Karpas-422 (cell line): ENCODE results near the gene AFDN. TPM values are rescaled to one million over a fixed set of nuclear protein-coding genes. Genes with fewer than 3 reads are reported as not detected.

Experiments used
- DNase-seq: peaks from one replicate; pipeline ENCODE4 v3.0.0-alpha.2; 2015
- H2AFZ ChIP-seq: fragments of 200-600 bp; sonication (generic); 2 replicates; pipeline ENCODE4 v1.6.1; 2014; ENCODE audit warnings: antibody characterized with exemption, low read length, mixed read lengths
- H3K27ac ChIP-seq: fragments of 200-600 bp; sonication (generic); 2 replicates; pipeline ENCODE4 v1.5.1; 2014; ENCODE audit warnings: mild to moderate bottlenecking, low read length, moderate library complexity
- H3K27me3 ChIP-seq: fragments of 200-600 bp; sonication (generic); 2 replicates; pipeline ENCODE4 v1.6.1; 2014; ENCODE audit warnings: low read length, mixed read lengths
- H3K36me3 ChIP-seq: fragments of 200-600 bp; sonication (generic); 2 replicates; pipeline ENCODE4 v1.6.1; 2014; ENCODE audit warnings: low read length, mixed read lengths; ENCODE audit not compliant: insufficient read depth
- H3K4me1 ChIP-seq: fragments of 200-600 bp; sonication (generic); 2 replicates; pipeline ENCODE4 v1.6.1; 2014; ENCODE audit warnings: mild to moderate bottlenecking, low read length, mixed read lengths
- H3K4me2 ChIP-seq: fragments of 200-600 bp; sonication (generic); 2 replicates; pipeline ENCODE4 v1.6.1; 2014; ENCODE audit warnings: low read length, low read depth, mild to moderate bottlenecking; ENCODE audit not compliant: poor library complexity, severe bottlenecking
- H3K4me3 ChIP-seq: fragments of 200-600 bp; sonication (generic); 2 replicates; pipeline ENCODE4 v1.5.1; 2014; ENCODE audit warnings: mild to moderate bottlenecking, antibody characterized with exemption, low read length, mixed read lengths
- H3K79me2 ChIP-seq: fragments of 200-600 bp; sonication (generic); 2 replicates; pipeline ENCODE4 v1.6.1; 2014; ENCODE audit warnings: mild to moderate bottlenecking, low read length, mixed read lengths
- H3K9ac ChIP-seq: fragments of 200-600 bp; sonication (generic); 2 replicates; pipeline ENCODE4 v1.6.0; 2014; ENCODE audit warnings: low read length
- H3K9me2 ChIP-seq: fragments of 200-600 bp; sonication (generic), shearing (Covaris generic); replicated peaks from 2 replicates; pipeline ENCODE4 v1.6.0; 2014; ENCODE audit warnings: mild to moderate bottlenecking, low read length, moderate library complexity; ENCODE audit not compliant: insufficient read depth
- H3K9me3 ChIP-seq: fragments of 300-700, 200-600 bp; sonication (generic); 2 replicates; pipeline ENCODE4 v1.6.1; 2014; ENCODE audit warnings: low read length, mixed read lengths
- H4K20me1 ChIP-seq: fragments of 200-600 bp; sonication (generic); 2 replicates; pipeline ENCODE4 v1.6.1; 2014; ENCODE audit warnings: mild to moderate bottlenecking, antibody characterized with exemption, low read length, low read depth; ENCODE audit not compliant: insufficient read depth
- total RNA-seq: library from RNA; depleted of rRNA; stranded (reverse); fragments of >200 nt; shearing (Covaris generic); gene quantifications from 2 replicates; pipeline ENCODE4 v1.2.3, GENCODE V29; 2014; ENCODE audit warnings: low replicate concordance

The AFDN gene
- total RNA-seq, 1 experiment from 2014 or later, result 21.0 TPM

GRCh38 chr6:168015009-168015408, 188.3 kb downstream of the AFDN start:
- Histone ChIP-seq H2AFZ (no peak overlapping the region), H3K9me3 (peaks cover 17% of the 10 kb centered on the region), H3K79me2 (no peaks in the 10 kb centered on the region), H3K36me3 (no peaks in the 10 kb centered on the region), H3K4me1 (no peaks in the 10 kb centered on the region), H3K27me3 (no peaks in the 10 kb centered on the region), H3K4me3 (no peak overlapping the region), H4K20me1 (no peaks in the 10 kb centered on the region), H3K4me2 (no peak overlapping the region), H3K9me2 (no peaks in the 10 kb centered on the region), H3K9ac (no peak overlapping the region), H3K27ac (no peak overlapping the region)
- no peak for DNase-seq

GRCh38 chr6:168015482-168016175, 188.9 kb downstream of the AFDN start:
- H2AFZ ChIP-seq, result no peak overlapping the region
- H3K79me2 ChIP-seq, result no peaks in the 10 kb centered on the region
- no peak overlapping the region for H3K4me2 ChIP-seq
- H3K4me1 ChIP-seq, result no peaks in the 10 kb centered on the region
- no peaks in the 10 kb centered on the region for H3K9me2 ChIP-seq
- no peaks in the 10 kb centered on the region for H4K20me1 ChIP-seq
- no peaks in the 10 kb centered on the region for H3K36me3 ChIP-seq
- no peaks in the 10 kb centered on the region for H3K27me3 ChIP-seq
- DNase-seq, result no peak
- H3K9me3 ChIP-seq, result peaks cover 14% of the 10 kb centered on the region
- H3K4me3 ChIP-seq, result no peak overlapping the region
- no peak overlapping the region for H3K9ac ChIP-seq
- H3K27ac ChIP-seq, result no peak overlapping the region

GRCh38 chr6:168016176-168016620, 189.5 kb downstream of the AFDN start:
- no peaks in the 10 kb centered on the region for H3K27me3 ChIP-seq
- no peak overlapping the region for H3K4me2 ChIP-seq
- no peak for DNase-seq

GRCh38 chr6:168016721-168017525, 190.2 kb downstream of the AFDN start:
- H3K9me3 ChIP-seq, result peaks cover 4% of the 10 kb centered on the region
- no peak overlapping the region for H3K4me3 ChIP-seq
- no peaks in the 10 kb centered on the region for H3K27me3 ChIP-seq
- no peaks in the 10 kb centered on the region for H3K9me2 ChIP-seq
- H3K4me2 ChIP-seq, result no peak overlapping the region
- DNase-seq, result no peak
- H3K36me3 ChIP-seq, result no peaks in the 10 kb centered on the region
- H3K9ac ChIP-seq, result no peak overlapping the region
- H2AFZ ChIP-seq, result no peak overlapping the region
- no peaks in the 10 kb centered on the region for H4K20me1 ChIP-seq
- no peak overlapping the region for H3K27ac ChIP-seq
- no peaks in the 10 kb centered on the region for H3K79me2 ChIP-seq
- no peaks in the 10 kb centered on the region for H3K4me1 ChIP-seq

More at GRCh38 chr6:168016176-168016620, 189.5 kb downstream of the AFDN start:
- Histone ChIP-seq H3K4me1 (no peaks in the 10 kb centered on the region), H3K36me3 (no peaks in the 10 kb centered on the region), H3K4me3 (no peak overlapping the region), H2AFZ (no peak overlapping the region), H3K9me2 (no peaks in the 10 kb centered on the region), H4K20me1 (no peaks in the 10 kb centered on the region), H3K79me2 (no peaks in the 10 kb centered on the region), H3K9ac (no peak overlapping the region), H3K9me3 (peaks cover 10% of the 10 kb centered on the region), H3K27ac (no peak overlapping the region)

GRCh38 chr6:168017629-168018028, 190.9 kb downstream of the AFDN start:
- Histone ChIP-seq H3K9me2 (no peaks in the 10 kb centered on the region), H3K4me1 (no peaks in the 10 kb centered on the region), H3K36me3 (no peaks in the 10 kb centered on the region), H3K4me3 (no peak overlapping the region), H3K4me2 (no peak overlapping the region), H4K20me1 (no peaks in the 10 kb centered on the region), H3K79me2 (no peaks in the 10 kb centered on the region), H3K9ac (no peak overlapping the region), H3K27me3 (no peaks in the 10 kb centered on the region), H2AFZ (no peak overlapping the region), H3K27ac (no peak overlapping the region), H3K9me3 (no peaks in the 10 kb centered on the region; the same call in 1 of the 2 replicates)
- no peak for DNase-seq

- no peaks in the 10 kb centered on the region for H3K27me3 ChIP-seq
- no peak overlapping the region for H3K4me3 ChIP-seq
- H3K9ac ChIP-seq, result no peak overlapping the region
- no peaks in the 10 kb centered on the region for H3K79me2 ChIP-seq
- H3K4me2 ChIP-seq, result no peak overlapping the region
- no peak for DNase-seq
- H2AFZ ChIP-seq, result no peak overlapping the region
- no peaks in the 10 kb centered on the region for H3K4me1 ChIP-seq
- no peaks in the 10 kb centered on the region for H3K36me3 ChIP-seq
- H3K9me2 ChIP-seq, result no peaks in the 10 kb centered on the region
- no peaks in the 10 kb centered on the region for H3K9me3 ChIP-seq
- H3K27ac ChIP-seq, result no peak overlapping the region
- H4K20me1 ChIP-seq, result no peaks in the 10 kb centered on the region
These were observed 192.0 kb downstream of the AFDN start for GRCh38 chr6:168018664-168019063.

- Histone ChIP-seq H2AFZ (no peak overlapping the region), H3K9me2 (no peaks in the 10 kb centered on the region), H3K4me3 (no peak overlapping the region), H3K4me2 (no peak overlapping the region), H4K20me1 (no peaks in the 10 kb centered on the region), H3K9ac (no peak overlapping the region), H3K4me1 (no peaks in the 10 kb centered on the region), H3K79me2 (no peaks in the 10 kb centered on the region), H3K27me3 (no peaks in the 10 kb centered on the region), H3K9me3 (no peaks in the 10 kb centered on the region), H3K36me3 (no peaks in the 10 kb centered on the region), H3K27ac (no peak overlapping the region)
- DNase-seq, result no peak
These were observed 193.5 kb downstream of the AFDN start for GRCh38 chr6:168020242-168020641.

- Histone ChIP-seq H3K27ac (no peak overlapping the region), H3K36me3 (no peaks in the 10 kb centered on the region), H3K27me3 (no peaks in the 10 kb centered on the region), H3K4me3 (no peak overlapping the region), H4K20me1 (no peaks in the 10 kb centered on the region), H3K79me2 (no peaks in the 10 kb centered on the region), H2AFZ (no peak overlapping the region), H3K9ac (no peak overlapping the region), H3K9me3 (no peaks in the 10 kb centered on the region), H3K4me1 (no peaks in the 10 kb centered on the region), H3K9me2 (no peaks in the 10 kb centered on the region), H3K4me2 (no peak overlapping the region)
- DNase-seq, result no peak
These were observed 194.9 kb downstream of the AFDN start for GRCh38 chr6:168021581-168021980.
